ENCODE data around the gene ADISSP.

ADISSP gene

GRCh38 chr20:3712279-3712873 lies 55.2 kb downstream of the ADISSP start, which contains the start of gene SIGLEC1:
SIGLEC1 (minus strand) TSS chr20:3712600; CDS start chr20:3707128, 5,472 bp downstream.
- no peak for DNase-seq (ENCODE audit: low read depth)
- H3K4me3 ChIP-seq (ENCODE audit: low read depth, low read length) = no peak within 1 kb of the TSS
- no peak for TF ChIP-seq CTCF (IDR thresholded peaks at IDR 0.05; ENCODE audit: control insufficient read depth, extremely low read depth, insufficient read depth)

- no peak overlapping the region for H3K4me3 ChIP-seq (ENCODE audit: low read depth, low read length)
- TF ChIP-seq CTCF (IDR thresholded peaks at IDR 0.05; ENCODE audit: control insufficient read depth, extremely low read depth, insufficient read depth) = no peak
- DNase-seq (ENCODE audit: low read depth) = no peak
These were observed 56.0 kb downstream of the ADISSP start for GRCh38 chr20:3711484-3711941.

GRCh38 chr20:3710703-3711483 lies 56.7 kb downstream of the ADISSP start:
- DNase-seq (ENCODE audit: low read depth) = no peak
- TF ChIP-seq CTCF (IDR thresholded peaks at IDR 0.05; ENCODE audit: control insufficient read depth, extremely low read depth, insufficient read depth) = peak; percentile 95
- H3K4me3 ChIP-seq (ENCODE audit: low read depth, low read length) = no peak overlapping the region

GRCh38 chr20:3710011-3710466 lies 57.5 kb downstream of the ADISSP start:
- H3K4me3 ChIP-seq (ENCODE audit: low read depth, low read length) = no peak overlapping the region
- DNase-seq (ENCODE audit: low read depth) = no peak
- no peak for TF ChIP-seq CTCF (IDR thresholded peaks at IDR 0.05; ENCODE audit: control insufficient read depth, extremely low read depth, insufficient read depth)

GRCh38 chr20:3707508-3707899 lies 60.0 kb downstream of the ADISSP start:
- TF ChIP-seq CTCF (IDR thresholded peaks at IDR 0.05; ENCODE audit: control insufficient read depth, extremely low read depth, insufficient read depth) = no peak
- DNase-seq (ENCODE audit: low read depth) = no peak
- H3K4me3 ChIP-seq (ENCODE audit: low read depth, low read length) = no peak overlapping the region

- no peak for DNase-seq (ENCODE audit: low read depth)
- TF ChIP-seq CTCF (IDR thresholded peaks at IDR 0.05; ENCODE audit: control insufficient read depth, extremely low read depth, insufficient read depth) = no peak
- no peak overlapping the region for H3K4me3 ChIP-seq (ENCODE audit: low read depth, low read length)
These were observed 60.6 kb downstream of the ADISSP start for GRCh38 chr20:3706774-3707507.
